Brain pericyte (primary cell): ENCODE results near the gene FAM83B.
"Not testable (repeated sequence)": the region's sequence is repeated elsewhere in the genome, so short reads cannot be mapped to it uniquely, and the experiment has no call there.

Experiments
- DNase-seq: peaks from one replicate; pipeline ENCODE4 v3.0.0-alpha.2; 2012; ENCODE audit warnings: low read depth, low spot score

FAM83B gene

GRCh38 chr6:54860132-54860531, 13.6 kb downstream of the FAM83B start:
- no peak for DNase-seq

GRCh38 chr6:54860739-54861138, 14.2 kb downstream of the FAM83B start:
- DNase-seq, result no peak

- DNase-seq, result no peak
These were observed 15.5 kb downstream of the FAM83B start for GRCh38 chr6:54861905-54862616.

- no peak for DNase-seq
These were observed 17.7 kb downstream of the FAM83B start for GRCh38 chr6:54864272-54864671.

GRCh38 chr6:54865091-54865631, 18.6 kb downstream of the FAM83B start:
- DNase-seq, result no peak

GRCh38 chr6:54868556-54868955, 22.0 kb downstream of the FAM83B start:
- no peak for DNase-seq

GRCh38 chr6:54873599-54873998, 27.0 kb downstream of the FAM83B start:
- DNase-seq, result no peak

GRCh38 chr6:54874349-54875048, 27.9 kb downstream of the FAM83B start:
- DNase-seq, result no peak

GRCh38 chr6:54875539-54875938, 29.0 kb downstream of the FAM83B start:
- DNase-seq, result no peak

GRCh38 chr6:54876365-54876764, 29.8 kb downstream of the FAM83B start:
- no peak for DNase-seq

- DNase-seq, result no peak
These were observed 30.3 kb downstream of the FAM83B start for GRCh38 chr6:54876871-54877270.

- no peak for DNase-seq
These were observed 31.2 kb downstream of the FAM83B start for GRCh38 chr6:54877713-54878317.

GRCh38 chr6:54878718-54879117, 32.1 kb downstream of the FAM83B start:
- DNase-seq, result no peak

- no peak for DNase-seq
These were observed 32.8 kb downstream of the FAM83B start for GRCh38 chr6:54879188-54879985.

- DNase-seq, result no peak
These were observed 34.6 kb downstream of the FAM83B start for GRCh38 chr6:54881067-54881730.

GRCh38 chr6:54881891-54882290, 35.3 kb downstream of the FAM83B start:
- not testable (repeated sequence) for DNase-seq

GRCh38 chr6:54886932-54887584, 40.5 kb downstream of the FAM83B start:
- DNase-seq, result no peak

GRCh38 chr6:54891536-54891935, 45.0 kb downstream of the FAM83B start:
- no peak for DNase-seq

GRCh38 chr6:54892831-54893230, 46.3 kb downstream of the FAM83B start:
- no peak for DNase-seq

GRCh38 chr6:54893818-54894217, 47.2 kb downstream of the FAM83B start:
- DNase-seq, result no peak

GRCh38 chr6:54896302-54896701, 49.7 kb downstream of the FAM83B start:
- no peak for DNase-seq
